Naive thymus-derived CD4-positive, alpha-beta T cell (primary cell): ENCODE data around the gene ECI1. TPM values are rescaled to one million over a fixed set of nuclear protein-coding genes. Genes with fewer than 3 reads are reported as not detected.

Source experiments
- ATAC-seq: fragments of 150-1000 bp; cut with Tn5 transposase; 2 replicates; pipeline ENCODE4 v1.10.0; 2021; ENCODE audit warnings: mild to moderate bottlenecking, moderate library complexity
- CTCF ChIA-PET: fragments of 350-600 bp; sonication (Branson Sonifier 250); formaldehyde crosslinking; loops from one replicate; lab custom pipeline; 2021; ENCODE audit warnings: antibody characterized with exemption; lab: Charles Lee
- POLR2A ChIA-PET: fragments of 350-600 bp; sonication (Branson Sonifier 250); formaldehyde crosslinking; loops from one replicate; lab custom pipeline; 2021; ENCODE audit warnings: antibody characterized with exemption, inconsistent platforms; lab: Charles Lee
- DNase-seq, 9 donors: peaks; one replicate each; pipeline versions ENCODE4 v3.0.0 to v3.0.0-alpha.2; 2020 to 2022; ENCODE audit warnings: mixed read lengths in 1 of 9
- H3K27ac ChIP-seq: one replicate; pipeline ENCODE4 v1.7.0; 2013; ENCODE audit warnings: mild to moderate bottlenecking, low read depth, low read length, moderate library complexity
- H3K27me3 ChIP-seq, 2 donors: one replicate each; pipeline ENCODE4 v1.7.0; 2013; ENCODE audit warnings: low read length in 2 of 2, mild to moderate bottlenecking in 2 of 2, moderate library complexity in 2 of 2; ENCODE audit not compliant: control insufficient read depth in 2 of 2, insufficient read depth in 2 of 2
- H3K36me3 ChIP-seq, 3 experiments: 1 replicate in 2 of 3; 2 replicates in 1 of 3; pipeline ENCODE4 v1.7.0; 2013; ENCODE audit warnings: low read length in 3 of 3, mild to moderate bottlenecking in 3 of 3, moderate library complexity in 1 of 3; ENCODE audit not compliant: insufficient read depth in 3 of 3, control insufficient read depth in 2 of 3
- H3K4me1 ChIP-seq, 2 donors: one replicate each; pipeline ENCODE4 v1.7.0; 2013; ENCODE audit warnings: low read length in 2 of 2, mild to moderate bottlenecking in 2 of 2, moderate library complexity in 1 of 2; ENCODE audit not compliant: control insufficient read depth in 2 of 2, insufficient read depth in 2 of 2
- H3K4me3 ChIP-seq: 2 replicates; pipeline ENCODE4 v1.7.0; 2013; ENCODE audit warnings: mild to moderate bottlenecking, low read length
- H3K9me3 ChIP-seq, 3 experiments: 1 replicate in 2 of 3; 2 replicates in 1 of 3; pipeline ENCODE4 v1.7.0; 2013; ENCODE audit warnings: low read length in 3 of 3; ENCODE audit not compliant: control insufficient read depth in 2 of 3
- H3K27ac Mint-ChIP-seq, 9 donors: one replicate each; pipeline ENCODE4 v1.8.0; 2020 to 2022; ENCODE audit warnings: mixed read lengths in 9 of 9, mild to moderate bottlenecking in 8 of 9, moderate library complexity in 5 of 9, inconsistent platforms in 2 of 9
- H3K27me3 Mint-ChIP-seq, 5 donors: one replicate each; pipeline ENCODE4 v1.8.0; 2021 to 2022; ENCODE audit warnings: mixed read lengths in 5 of 5, mild to moderate bottlenecking in 1 of 5
- H3K36me3 Mint-ChIP-seq, 5 donors: one replicate each; pipeline ENCODE4 v1.8.0; 2020 to 2022; ENCODE audit warnings: mixed read lengths in 5 of 5, mild to moderate bottlenecking in 3 of 5, inconsistent platforms in 1 of 5
- H3K4me1 Mint-ChIP-seq, 7 donors: one replicate each; pipeline ENCODE4 v1.8.0; 2020 to 2022; ENCODE audit warnings: mixed read lengths in 7 of 7, mild to moderate bottlenecking in 3 of 7, inconsistent platforms in 1 of 7
- H3K4me3 Mint-ChIP-seq, 10 donors: one replicate each; pipeline ENCODE4 v1.8.0; 2020 to 2022; ENCODE audit warnings: mild to moderate bottlenecking in 10 of 10, mixed read lengths in 10 of 10, moderate library complexity in 6 of 10, inconsistent platforms in 2 of 10
- H3K9me3 Mint-ChIP-seq, 11 donors: one replicate each; pipeline ENCODE4 v1.8.0; 2020 to 2022; ENCODE audit warnings: mixed read lengths in 11 of 11, mild to moderate bottlenecking in 4 of 11, inconsistent platforms in 1 of 11, moderate library complexity in 1 of 11
- intact Hi-C, 2 donors: fragments of 100-400 bp; cut with micrococcal nuclease; formaldehyde crosslinking; loops; one replicate each; pipeline ENCODE4 v1.15.1; 2023
- polyA plus RNA-seq, 2 donors: library from polyadenylated mRNA; unstranded; fragments of 300-500 nt; fragmentation: Illumina TruSeq; gene quantifications; one replicate each; pipeline ENCODE4 v1.2.3, GENCODE V29; 2021
- total RNA-seq, 6 experiments: library from RNA in 5 of 6; stranded (reverse) in 5 of 6; gene quantifications; 1 replicate in 5 of 6; 2 replicates in 1 of 6; pipeline ENCODE4 v1.2.3 and lab custom pipeline; 2021 to 2026

Gene ECI1
- total and polyA plus RNA-seq, 7 experiments from 2014 or later = 19.9 to 44.2 (median 28.6) TPM

DNA sequence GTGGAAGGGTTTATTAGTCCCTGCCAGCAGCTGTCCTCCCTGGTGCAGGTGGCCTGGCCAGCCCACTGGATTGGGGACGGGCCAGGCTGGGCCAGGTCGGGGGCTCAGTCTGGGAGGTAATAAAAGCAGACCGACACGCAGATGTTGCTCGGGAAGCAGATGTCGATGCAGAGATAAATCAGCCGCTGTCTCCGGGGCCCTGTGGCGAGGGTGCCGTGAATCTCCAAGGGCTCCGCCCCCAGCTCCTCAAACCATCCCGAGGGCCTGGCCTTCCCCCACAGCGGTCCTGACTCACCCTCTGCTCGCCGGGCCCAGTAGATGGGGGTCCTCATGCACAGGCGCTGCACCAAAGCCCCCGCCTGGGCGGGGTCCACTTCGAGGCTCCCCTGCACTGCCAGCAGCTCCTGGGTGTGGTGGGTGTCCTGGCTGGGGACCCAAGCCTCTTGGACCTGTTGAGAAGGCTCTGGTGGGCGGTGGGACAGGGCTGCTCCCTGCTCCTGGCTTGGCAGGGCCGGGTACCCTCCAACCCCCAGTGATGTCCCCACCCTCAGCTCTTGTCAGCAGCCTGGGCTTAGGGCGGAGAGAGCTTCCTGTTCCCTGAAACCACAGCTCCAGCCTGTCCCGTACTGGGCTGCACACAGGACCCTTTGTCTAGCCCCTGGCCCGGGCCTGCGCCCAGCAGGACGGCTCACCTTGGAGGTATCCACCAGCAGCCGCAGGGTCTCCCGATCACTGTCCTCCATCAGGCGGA lies 42.0 kb downstream of the ECI1 start:
- H3K27me3 Mint-ChIP-seq = no peaks in the 10 kb centered on the region
- peaks cover 0 to 3% (median 0%) of the 10 kb centered on the region in 11 donors for H3K9me3 Mint-ChIP-seq
- CTCF ChIA-PET = interaction anchor here (0.5 to 1.5 kb wide), 2 partner anchors 43 to 82 kb away, joined by 3 read pairs; partner anchors contain the start of gene ECI1
- H3K4me3 Mint-ChIP-seq = no peak overlapping the region
- Histone ChIP-seq H3K9me3 (no peaks in the 10 kb centered on the region), H3K4me1 (peaks cover 27% of the 10 kb centered on the region in 2 donors), H3K27ac (no peak overlapping the region), H3K27me3 (no peaks in the 10 kb centered on the region), H3K4me3 (no peak overlapping the region), H3K36me3 (peaks cover 0 to 37% (median 9%) of the 10 kb centered on the region in 3 experiments)
- DNase-seq = no peak
- no peak overlapping the region for H3K27ac Mint-ChIP-seq
- H3K36me3 Mint-ChIP-seq = peaks cover 0 to 10% (median 6%) of the 10 kb centered on the region in 5 donors
- H3K4me1 Mint-ChIP-seq = peaks cover 15 to 42% (median 34%) of the 10 kb centered on the region in 7 donors
- intact Hi-C loops = loop anchor here (5.0 to 10.0 kb wide), 2 partner anchors 52 to 55 kb away; partner anchors contain the start of genes RNPS1 (in 1 of the 2) and TRAF7 (in 1 of the 2)
- ATAC-seq = no peak
- POLR2A ChIA-PET = interaction anchor here (1.0 kb wide), 1 partner anchor 16 kb away, joined by 3 read pairs; no protein-coding TSS in a partner anchor

DNA sequence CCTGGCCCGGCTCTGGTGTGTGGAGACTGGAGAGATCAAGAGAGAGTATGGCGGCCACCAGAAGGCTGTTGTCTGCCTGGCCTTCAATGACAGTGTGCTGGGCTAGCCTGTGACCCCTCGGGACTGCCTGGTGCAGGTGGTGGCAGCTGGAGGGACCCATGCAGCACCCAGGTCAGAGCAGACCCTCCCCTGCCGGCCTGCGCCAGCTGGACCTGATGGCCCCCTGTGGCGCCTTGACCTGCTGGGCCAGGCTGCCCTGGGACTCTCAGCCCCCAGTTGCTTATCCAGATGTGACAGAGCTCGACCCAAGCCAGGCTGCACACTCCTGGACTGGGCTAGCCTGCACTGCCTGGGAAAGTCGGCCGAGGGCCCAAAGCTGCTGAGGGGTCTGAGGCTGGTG lies 42.6 kb downstream of the ECI1 start:
- H3K9me3 Mint-ChIP-seq = peaks cover 0 to 5% (median 0%) of the 10 kb centered on the region in 11 donors
- no peak overlapping the region for H3K4me3 Mint-ChIP-seq
- Histone ChIP-seq H3K4me3 (no peak overlapping the region), H3K36me3 (peaks cover 0 to 37% (median 9%) of the 10 kb centered on the region in 3 experiments), H3K27me3 (no peaks in the 10 kb centered on the region), H3K9me3 (no peaks in the 10 kb centered on the region), H3K27ac (no peak overlapping the region), H3K4me1 (peaks cover 27% of the 10 kb centered on the region in 2 donors)
- ChIA-PET CTCF (interaction anchor here (1.5 kb wide), 1 partner anchor 43 kb away, joined by 3 read pairs; the partner anchor contains the start of gene ECI1), POLR2A (no interaction called here)
- H3K36me3 Mint-ChIP-seq = peaks cover 0 to 11% (median 6%) of the 10 kb centered on the region in 5 donors
- H3K4me1 Mint-ChIP-seq = peaks cover 18 to 43% (median 35%) of the 10 kb centered on the region in 7 donors
- no peaks in the 10 kb centered on the region for H3K27me3 Mint-ChIP-seq
- no peak for ATAC-seq
- no peak overlapping the region for H3K27ac Mint-ChIP-seq
- DNase-seq = no peak
- intact Hi-C loops = loop anchor here (5.0 to 10.0 kb wide), 2 partner anchors 51 to 56 kb away; partner anchors contain the start of genes RNPS1 (in 1 of the 2) and TRAF7 (in 1 of the 2)

DNA sequence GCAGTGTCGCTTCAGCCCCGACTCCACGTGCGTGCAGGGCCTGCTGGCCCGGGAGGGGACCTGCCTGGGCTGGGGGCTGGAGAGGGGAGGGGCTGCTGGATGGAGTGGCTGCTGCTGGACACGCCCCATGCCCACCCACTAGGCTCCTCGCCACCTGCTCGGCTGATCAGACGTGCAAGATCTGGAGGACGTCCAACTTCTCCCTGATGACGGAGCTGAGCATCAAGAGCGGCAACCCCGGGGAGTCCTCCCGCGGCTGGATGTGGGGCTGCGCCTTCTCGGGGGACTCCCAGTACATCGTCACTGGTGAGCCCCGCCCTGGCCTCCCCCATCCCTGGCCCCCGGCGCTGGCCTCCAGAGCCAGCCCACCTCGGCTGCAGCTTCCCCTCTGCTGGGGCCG lies 43.1 kb downstream of the ECI1 start:
- Mint-ChIP-seq H3K27me3 (peaks cover 0 to 3% (median 0%) of the 10 kb centered on the region in 5 donors), H3K9me3 (peaks cover 0 to 5% (median 0%) of the 10 kb centered on the region in 11 donors), H3K36me3 (peaks cover 0 to 11% (median 6%) of the 10 kb centered on the region in 5 donors), H3K27ac (no peak overlapping the region), H3K4me3 (peak overlapping the region in 1 of 10 donors; percentile 45), H3K4me1 (peaks cover 14 to 43% (median 34%) of the 10 kb centered on the region in 7 donors)
- POLR2A ChIA-PET = interaction anchor here (1.3 kb wide), 1 partner anchor 14 kb away, joined by 3 read pairs; no protein-coding TSS in a partner anchor
- CTCF ChIA-PET = no interaction called here
- no peaks in the 10 kb centered on the region for H3K9me3 ChIP-seq
- H3K27ac ChIP-seq = no peak overlapping the region
- DNase-seq = no peak
- H3K4me1 ChIP-seq = peaks cover 22 to 23% of the 10 kb centered on the region in 2 donors
- intact Hi-C loops = loop anchor here (5.0 to 10.0 kb wide), 2 partner anchors 51 to 56 kb away; partner anchors contain the start of genes RNPS1 (in 1 of the 2) and TRAF7 (in 1 of the 2)
- peaks cover 0 to 37% (median 9%) of the 10 kb centered on the region in 3 experiments for H3K36me3 ChIP-seq
- no peak for ATAC-seq
- no peaks in the 10 kb centered on the region for H3K27me3 ChIP-seq
- H3K4me3 ChIP-seq = no peak overlapping the region

DNA sequence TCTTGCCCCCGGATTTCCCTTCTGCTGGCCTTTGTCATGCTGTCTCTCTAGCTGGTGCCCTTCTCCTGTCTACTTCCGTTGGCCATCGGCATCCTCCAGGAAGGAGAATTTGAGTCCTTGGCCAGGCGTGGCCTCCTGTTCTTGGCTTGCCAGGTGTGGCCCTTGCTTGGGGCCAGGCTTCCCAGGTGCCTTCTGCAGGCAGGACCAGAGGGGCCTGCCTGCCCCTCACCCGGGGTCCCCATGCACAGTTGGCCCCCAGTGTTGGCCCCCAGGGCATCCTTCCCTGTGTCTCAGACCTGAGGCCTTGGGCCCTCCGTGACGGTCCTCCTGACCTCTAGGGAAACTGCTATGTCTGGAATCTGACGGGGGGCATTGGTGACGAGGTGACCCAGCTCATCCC lies 43.5 kb downstream of the ECI1 start:
- Histone ChIP-seq H3K4me3 (no peak overlapping the region), H3K27ac (no peak overlapping the region), H3K27me3 (no peaks in the 10 kb centered on the region), H3K9me3 (no peaks in the 10 kb centered on the region), H3K36me3 (peaks cover 0 to 37% (median 9%) of the 10 kb centered on the region in 3 experiments), H3K4me1 (peaks cover 18% of the 10 kb centered on the region in 2 donors)
- DNase-seq (no peak), ATAC-seq (no peak)
- CTCF ChIA-PET = no interaction called here
- Mint-ChIP-seq H3K4me1 (peaks cover 13 to 38% (median 29%) of the 10 kb centered on the region in 7 donors), H3K27ac (peak overlapping the region in 6 of 9 donors; percentile 15 to 68 (median 40)), H3K4me3 (peak overlapping the region in 9 of 10 donors; percentile 47 to 88 (median 60)), H3K27me3 (peaks cover 0 to 3% (median 0%) of the 10 kb centered on the region in 5 donors), H3K9me3 (peaks cover 0 to 5% (median 0%) of the 10 kb centered on the region in 11 donors), H3K36me3 (peaks cover 0 to 11% (median 6%) of the 10 kb centered on the region in 5 donors)
- intact Hi-C loops = loop anchor here (5.0 to 10.0 kb wide), 2 partner anchors 51 to 57 kb away; partner anchors contain the start of genes RNPS1 (in 1 of the 2) and TRAF7 (in 1 of the 2)
- POLR2A ChIA-PET = interaction anchor here (1.3 to 3.4 kb wide), 2 partner anchors 8 to 15 kb away, joined by 3 to 50 read pairs; partner anchors contain the start of gene PGP

DNA sequence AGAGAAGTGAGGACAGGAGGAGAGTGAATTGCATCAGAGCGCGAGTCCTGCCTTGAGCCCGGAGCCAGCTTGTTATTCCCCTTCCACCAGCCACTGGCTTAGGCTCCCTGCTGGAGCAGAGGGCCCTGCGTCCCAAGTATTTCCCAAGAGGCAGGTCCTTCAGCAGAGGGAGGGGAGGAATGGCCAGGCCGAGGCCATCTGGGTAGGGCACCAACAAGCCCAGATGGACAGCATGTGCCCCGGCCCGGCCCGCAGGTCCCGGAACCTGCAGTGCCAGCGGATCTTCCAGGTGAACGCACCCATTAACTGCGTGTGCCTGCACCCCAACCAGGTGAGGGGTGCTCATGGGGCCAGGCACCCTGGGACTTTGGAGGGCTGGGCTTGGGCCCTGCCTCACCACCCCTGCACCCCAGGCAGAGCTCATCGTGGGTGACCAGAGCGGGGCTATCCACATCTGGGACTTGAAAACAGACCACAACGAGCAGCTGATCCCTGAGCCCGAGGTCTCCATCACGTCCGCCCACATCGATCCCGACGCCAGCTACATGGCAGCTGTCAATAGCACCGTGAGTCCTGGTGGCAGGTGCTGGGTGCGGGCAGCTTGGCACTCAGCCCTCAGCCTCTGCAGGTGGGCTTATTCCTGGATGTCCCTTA lies 44.5 kb downstream of the ECI1 start:
- Mint-ChIP-seq H3K27ac (peak overlapping the region in 3 of 9 donors; percentile 26 to 80 (median 55)), H3K9me3 (peaks cover 0 to 5% (median 0%) of the 10 kb centered on the region in 11 donors), H3K4me1 (peaks cover 10 to 31% (median 24%) of the 10 kb centered on the region in 7 donors), H3K36me3 (peaks cover 0 to 11% (median 6%) of the 10 kb centered on the region in 5 donors), H3K27me3 (peaks cover 0 to 3% (median 0%) of the 10 kb centered on the region in 5 donors), H3K4me3 (peak overlapping the region in 8 of 10 donors; percentile 61 to 91 (median 84))
- POLR2A ChIA-PET = interaction anchor here (0.7 to 3.7 kb wide), 8 partner anchors 9 to 242 kb away, joined by 3 to 50 read pairs (median 4); partner anchors contain the start of genes ECI1, PGP, RPS2 and TRAF7
- intact Hi-C loops = loop anchor here (5.0 to 10.0 kb wide), 2 partner anchors 50 to 58 kb away; partner anchors contain the start of genes RNPS1 (in 1 of the 2) and TRAF7 (in 1 of the 2)
- H3K27ac ChIP-seq = peak overlapping the region; percentile 97
- H3K27me3 ChIP-seq = no peaks in the 10 kb centered on the region
- no peak overlapping the region for H3K4me3 ChIP-seq
- no peak for ATAC-seq
- H3K9me3 ChIP-seq = no peaks in the 10 kb centered on the region
- CTCF ChIA-PET = interaction anchor here (0.6 to 1.2 kb wide), 2 partner anchors 12 to 467 kb away, joined by 3 to 4 read pairs; no protein-coding TSS in a partner anchor
- peaks cover 11 to 13% of the 10 kb centered on the region in 2 donors for H3K4me1 ChIP-seq
- peaks cover 0 to 37% (median 9%) of the 10 kb centered on the region in 3 experiments for H3K36me3 ChIP-seq
- DNase-seq = no peak
